Activated CD8-positive, alpha-beta T cell treated with anti-CD3 and anti-CD28 coated beads for 36 hours (primary cell): ENCODE measurements around the gene CRYBB3. TPM values are rescaled to one million over a fixed set of nuclear protein-coding genes. Genes with fewer than 3 reads are reported as not detected.

Experiments
- ATAC-seq: fragments of 200-7000 bp; cut with Tn5 transposase; one replicate; pipeline ENCODE4 v1.10.0; 2021; ENCODE audit warnings: mild to moderate bottlenecking, moderate library complexity
- CTCF ChIA-PET: fragments of 350-600 bp; sonication (Branson Sonifier 250); formaldehyde crosslinking; loops from one replicate; lab custom pipeline; 2021; ENCODE audit warnings: antibody characterized with exemption; lab: Charles Lee
- POLR2A ChIA-PET: fragments of 350-600 bp; sonication (Branson Sonifier 250); formaldehyde crosslinking; loops from one replicate; lab custom pipeline; 2021; ENCODE audit warnings: antibody characterized with exemption; lab: Charles Lee
- DNase-seq: peaks from one replicate; pipeline ENCODE4 v3.0.0-alpha.2; 2020
- H3K27ac Mint-ChIP-seq: one replicate; pipeline ENCODE4 v1.8.0; 2021; ENCODE audit warnings: mild to moderate bottlenecking, mixed read lengths
- H3K27me3 Mint-ChIP-seq: one replicate; pipeline ENCODE4 v1.8.0; 2021; ENCODE audit warnings: mixed read lengths
- H3K36me3 Mint-ChIP-seq: one replicate; pipeline ENCODE4 v1.8.0; 2021; ENCODE audit warnings: low read depth, mixed read lengths
- H3K4me1 Mint-ChIP-seq: one replicate; pipeline ENCODE4 v1.8.0; 2021; ENCODE audit warnings: low read depth, mixed read lengths
- H3K4me3 Mint-ChIP-seq: one replicate; pipeline ENCODE4 v1.8.0; 2021; ENCODE audit warnings: mild to moderate bottlenecking, moderate library complexity, mixed read lengths
- H3K9me3 Mint-ChIP-seq: one replicate; pipeline ENCODE4 v1.8.0; 2021; ENCODE audit warnings: mixed read lengths
- intact Hi-C: fragments of 100-400 bp; cut with micrococcal nuclease; formaldehyde crosslinking; loops from one replicate; pipeline ENCODE4 v1.10.0; 2022
- total RNA-seq, 2 experiments: library from RNA; stranded (reverse); gene quantifications; one replicate each; pipeline ENCODE4 v1.2.3, GENCODE V29; 2021
- TF ChIP-seq, protein P1 (sequence below): fragments of 200-600 bp; IDR thresholded peaks from one replicate; pipeline ENCODE4 v1.8.0; 2022; ENCODE audit warnings: antibody characterized with exemption, mild to moderate bottlenecking

Gene CRYBB3
- total RNA-seq, 2 experiments from 2014 or later = not detected

DNA sequence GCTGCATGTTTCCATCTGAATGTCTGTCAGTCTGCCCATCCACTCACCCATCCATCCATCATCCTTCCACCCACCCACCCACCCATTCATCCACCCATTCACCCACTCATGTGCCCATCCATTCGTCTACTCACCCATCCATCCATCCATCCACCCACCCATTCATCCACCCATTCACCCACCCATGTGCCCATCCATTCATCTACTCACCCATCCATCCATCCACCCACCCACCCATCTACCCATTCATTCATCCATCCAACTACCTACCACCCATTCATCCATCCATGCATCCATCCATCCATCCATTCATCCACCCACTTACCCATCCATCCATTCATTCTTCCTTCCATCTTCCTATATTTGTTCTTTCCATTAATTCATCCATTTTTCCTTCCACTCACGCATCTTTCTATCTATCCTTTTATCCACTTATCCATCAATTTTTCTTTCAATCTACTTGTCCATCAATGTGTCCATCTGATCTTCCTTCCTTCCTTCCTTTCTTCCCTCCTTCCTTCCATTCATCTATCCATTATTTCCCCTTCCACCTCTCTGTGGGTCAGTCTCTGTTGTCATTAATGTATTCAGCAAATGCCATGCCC is 8.0 kb downstream of the CRYBB3 start:
- H3K27ac Mint-ChIP-seq = no peak overlapping the region
- H3K4me3 Mint-ChIP-seq = no peak overlapping the region
- H3K36me3 Mint-ChIP-seq = no peaks in the 10 kb centered on the region
- ChIA-PET POLR2A (no interaction called here), CTCF (no interaction called here)
- TF ChIP-seq, protein P1, sequence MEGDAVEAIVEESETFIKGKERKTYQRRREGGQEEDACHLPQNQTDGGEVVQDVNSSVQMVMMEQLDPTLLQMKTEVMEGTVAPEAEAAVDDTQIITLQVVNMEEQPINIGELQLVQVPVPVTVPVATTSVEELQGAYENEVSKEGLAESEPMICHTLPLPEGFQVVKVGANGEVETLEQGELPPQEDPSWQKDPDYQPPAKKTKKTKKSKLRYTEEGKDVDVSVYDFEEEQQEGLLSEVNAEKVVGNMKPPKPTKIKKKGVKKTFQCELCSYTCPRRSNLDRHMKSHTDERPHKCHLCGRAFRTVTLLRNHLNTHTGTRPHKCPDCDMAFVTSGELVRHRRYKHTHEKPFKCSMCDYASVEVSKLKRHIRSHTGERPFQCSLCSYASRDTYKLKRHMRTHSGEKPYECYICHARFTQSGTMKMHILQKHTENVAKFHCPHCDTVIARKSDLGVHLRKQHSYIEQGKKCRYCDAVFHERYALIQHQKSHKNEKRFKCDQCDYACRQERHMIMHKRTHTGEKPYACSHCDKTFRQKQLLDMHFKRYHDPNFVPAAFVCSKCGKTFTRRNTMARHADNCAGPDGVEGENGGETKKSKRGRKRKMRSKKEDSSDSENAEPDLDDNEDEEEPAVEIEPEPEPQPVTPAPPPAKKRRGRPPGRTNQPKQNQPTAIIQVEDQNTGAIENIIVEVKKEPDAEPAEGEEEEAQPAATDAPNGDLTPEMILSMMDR = no peak
- DNase-seq (no peak), ATAC-seq (no peak)
- no peaks in the 10 kb centered on the region for H3K4me1 Mint-ChIP-seq
- intact Hi-C loops = no loop called here
- H3K9me3 Mint-ChIP-seq = no peaks in the 10 kb centered on the region
- H3K27me3 Mint-ChIP-seq = peaks cover 2% of the 10 kb centered on the region

DNA sequence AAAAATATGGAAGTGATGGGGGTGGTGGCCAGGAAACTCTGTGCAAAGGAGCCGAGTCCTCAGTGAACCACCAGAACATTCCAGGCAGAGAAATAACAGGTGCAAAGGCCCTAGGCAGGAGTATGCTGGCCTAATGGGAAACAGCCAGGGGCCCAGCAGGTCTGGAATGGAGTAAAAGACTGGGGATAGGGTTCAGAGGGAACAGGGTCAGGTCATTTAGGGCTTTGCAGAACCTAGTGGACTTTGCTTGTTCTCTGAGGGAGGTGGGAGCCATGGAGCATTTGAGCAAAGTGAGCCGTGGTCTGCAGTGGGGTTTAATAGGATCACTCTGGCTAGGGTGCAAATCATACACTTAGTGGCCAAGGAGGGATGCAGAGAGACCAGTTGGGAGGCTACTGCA is 8.7 kb downstream of the CRYBB3 start:
- no peaks in the 10 kb centered on the region for H3K36me3 Mint-ChIP-seq
- CTCF ChIA-PET = no interaction called here
- H3K9me3 Mint-ChIP-seq = no peaks in the 10 kb centered on the region
- no peak overlapping the region for H3K27ac Mint-ChIP-seq
- ATAC-seq (no peak), DNase-seq (no peak)
- TF ChIP-seq, protein P1 = no peak
- peaks cover 5% of the 10 kb centered on the region for H3K27me3 Mint-ChIP-seq
- H3K4me1 Mint-ChIP-seq = no peaks in the 10 kb centered on the region
- intact Hi-C loops = no loop called here
- H3K4me3 Mint-ChIP-seq = no peak overlapping the region
- POLR2A ChIA-PET = no interaction called here

DNA sequence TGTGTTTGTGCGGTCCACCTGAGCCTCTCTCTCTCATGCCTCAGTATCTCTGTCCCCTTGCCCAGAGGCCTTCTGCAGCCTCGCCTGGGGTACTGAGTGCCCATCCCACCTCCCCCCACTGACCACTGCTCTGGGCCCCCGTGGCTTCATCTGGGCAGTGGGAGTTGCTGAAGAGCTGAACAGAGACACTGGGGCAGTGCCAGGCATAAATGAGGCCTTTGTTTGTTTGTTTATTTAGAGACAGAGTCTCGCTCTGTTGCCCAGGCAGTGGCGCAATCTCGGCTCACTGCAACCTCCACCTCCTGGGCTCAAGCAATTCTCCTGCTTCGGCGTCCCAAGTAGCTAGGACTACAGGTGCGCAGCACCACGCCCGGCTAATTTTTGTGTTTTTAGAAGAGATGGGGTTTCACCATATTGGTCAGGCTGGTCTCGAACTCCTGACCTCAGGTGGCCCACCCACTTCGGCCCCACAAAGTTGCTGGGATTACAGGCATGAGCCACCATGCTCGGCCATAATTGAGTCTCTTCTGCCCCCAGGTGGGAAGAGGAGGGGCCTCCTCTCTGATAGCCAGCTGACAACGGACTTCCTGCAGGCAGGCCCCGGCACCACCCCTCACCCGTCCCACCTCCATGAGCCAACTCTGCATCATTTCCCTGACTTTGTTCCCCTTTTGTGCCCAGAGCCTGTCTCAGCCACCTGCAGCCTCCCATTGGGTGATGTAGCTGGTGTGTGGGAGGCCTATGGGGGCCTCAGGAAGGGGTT is 9.3 kb downstream of the CRYBB3 start:
- Mint-ChIP-seq H3K9me3 (no peaks in the 10 kb centered on the region), H3K27ac (no peak overlapping the region), H3K27me3 (peaks cover 10% of the 10 kb centered on the region), H3K4me3 (no peak overlapping the region), H3K4me1 (no peaks in the 10 kb centered on the region), H3K36me3 (no peaks in the 10 kb centered on the region)
- DNase-seq (no peak), ATAC-seq (no peak)
- TF ChIP-seq, protein P1 = no peak
- ChIA-PET CTCF (interaction anchor here (1.3 to 4.9 kb wide), 2 partner anchors 7 to 128 kb away, joined by 3 to 32 read pairs; no protein-coding TSS in a partner anchor), POLR2A (no interaction called here)
- intact Hi-C loops = no loop called here

DNA sequence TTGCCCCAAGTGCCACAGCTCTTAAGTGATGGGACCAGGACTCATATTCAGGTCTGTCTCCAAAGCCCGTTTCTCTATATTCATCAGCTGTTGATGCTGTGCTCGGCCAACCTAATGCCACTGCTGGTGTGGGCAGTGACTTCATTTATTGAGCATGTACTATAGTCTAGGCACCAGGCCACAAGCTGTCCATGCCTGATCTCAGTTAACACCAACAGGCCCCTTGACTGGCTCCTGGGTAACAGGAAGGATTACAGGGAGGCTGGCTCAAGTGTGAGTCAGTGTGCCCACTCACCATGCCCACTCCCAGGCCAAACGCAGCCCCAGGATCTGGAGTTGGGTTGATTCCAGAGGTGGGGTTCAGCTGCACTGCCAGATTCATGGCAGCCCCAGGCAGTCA is 11.1 kb downstream of the CRYBB3 start:
- TF ChIP-seq, protein P1 = no peak
- DNase-seq (no peak), ATAC-seq (no peak)
- Mint-ChIP-seq H3K27ac (no peak overlapping the region), H3K9me3 (no peaks in the 10 kb centered on the region), H3K4me1 (no peaks in the 10 kb centered on the region), H3K36me3 (no peaks in the 10 kb centered on the region), H3K4me3 (no peak overlapping the region), H3K27me3 (peaks cover 10% of the 10 kb centered on the region)
- ChIA-PET CTCF (interaction anchor here (1.0 to 4.9 kb wide), 2 partner anchors 9 to 123 kb away, joined by 3 to 32 read pairs; no protein-coding TSS in a partner anchor), POLR2A (no interaction called here)
- intact Hi-C loops = no loop called here

DNA sequence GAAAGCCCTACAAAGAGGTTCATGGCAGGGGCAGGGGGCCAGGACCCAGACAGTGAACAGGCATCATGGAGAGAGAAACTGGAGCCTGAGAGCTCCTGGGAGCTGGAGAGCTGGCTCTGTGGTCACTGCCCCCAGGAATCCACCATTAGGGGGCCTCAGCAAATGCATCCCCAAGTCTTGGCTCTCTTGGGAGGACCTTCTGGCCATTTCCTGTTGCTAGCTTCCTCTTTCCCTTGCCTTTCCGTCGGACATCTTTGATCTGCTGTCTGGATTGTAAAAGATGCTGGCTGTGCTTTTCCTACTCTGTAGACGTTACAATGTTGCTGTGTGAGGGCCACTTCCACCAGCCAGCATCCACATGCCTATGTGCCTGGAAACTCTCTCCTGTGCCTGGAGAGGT is 12.7 kb downstream of the CRYBB3 start:
- DNase-seq = no peak
- Mint-ChIP-seq H3K36me3 (no peaks in the 10 kb centered on the region), H3K27ac (no peak overlapping the region), H3K4me1 (no peaks in the 10 kb centered on the region), H3K4me3 (no peak overlapping the region), H3K9me3 (no peaks in the 10 kb centered on the region), H3K27me3 (peaks cover 15% of the 10 kb centered on the region)
- CTCF ChIA-PET = interaction anchor here (4.9 kb wide), 1 partner anchor 11 kb away, joined by 32 read pairs; no protein-coding TSS in a partner anchor
- intact Hi-C loops = no loop called here
- no peak for ATAC-seq
- TF ChIP-seq, protein P1 = no peak
- POLR2A ChIA-PET = interaction anchor here (1.0 kb wide), 1 partner anchor 13 kb away, joined by 4 read pairs; no protein-coding TSS in a partner anchor
